GM12864 (cell line): ENCODE results near the gene RAD51AP2.
A peak's percentile ranks its signal among the peaks of the same experiment; 100 is the strongest.
"Not testable (repeated sequence)": the region's sequence is repeated elsewhere in the genome, so short reads cannot be mapped to it uniquely, and the experiment has no call there.

Source experiments
- DNase-seq: peaks from one replicate; pipeline ENCODE4 v3.0.0-alpha.2; 2011; ENCODE audit warnings: low read depth
- H3K4me3 ChIP-seq: 2 replicates; pipeline ENCODE4 v1.5.1; 2011; ENCODE audit warnings: mild to moderate bottlenecking, low read depth, low read length, control low read depth
- TF ChIP-seq, protein P1 (sequence below): IDR thresholded peaks from 2 replicates; pipeline ENCODE4 v1.5.1; 2011; ENCODE audit warnings: low read depth, mild to moderate bottlenecking, moderate library complexity, low read length, control low read depth, inconsistent platforms; ENCODE audit errors: missing control alignments

RAD51AP2 gene

DNA sequence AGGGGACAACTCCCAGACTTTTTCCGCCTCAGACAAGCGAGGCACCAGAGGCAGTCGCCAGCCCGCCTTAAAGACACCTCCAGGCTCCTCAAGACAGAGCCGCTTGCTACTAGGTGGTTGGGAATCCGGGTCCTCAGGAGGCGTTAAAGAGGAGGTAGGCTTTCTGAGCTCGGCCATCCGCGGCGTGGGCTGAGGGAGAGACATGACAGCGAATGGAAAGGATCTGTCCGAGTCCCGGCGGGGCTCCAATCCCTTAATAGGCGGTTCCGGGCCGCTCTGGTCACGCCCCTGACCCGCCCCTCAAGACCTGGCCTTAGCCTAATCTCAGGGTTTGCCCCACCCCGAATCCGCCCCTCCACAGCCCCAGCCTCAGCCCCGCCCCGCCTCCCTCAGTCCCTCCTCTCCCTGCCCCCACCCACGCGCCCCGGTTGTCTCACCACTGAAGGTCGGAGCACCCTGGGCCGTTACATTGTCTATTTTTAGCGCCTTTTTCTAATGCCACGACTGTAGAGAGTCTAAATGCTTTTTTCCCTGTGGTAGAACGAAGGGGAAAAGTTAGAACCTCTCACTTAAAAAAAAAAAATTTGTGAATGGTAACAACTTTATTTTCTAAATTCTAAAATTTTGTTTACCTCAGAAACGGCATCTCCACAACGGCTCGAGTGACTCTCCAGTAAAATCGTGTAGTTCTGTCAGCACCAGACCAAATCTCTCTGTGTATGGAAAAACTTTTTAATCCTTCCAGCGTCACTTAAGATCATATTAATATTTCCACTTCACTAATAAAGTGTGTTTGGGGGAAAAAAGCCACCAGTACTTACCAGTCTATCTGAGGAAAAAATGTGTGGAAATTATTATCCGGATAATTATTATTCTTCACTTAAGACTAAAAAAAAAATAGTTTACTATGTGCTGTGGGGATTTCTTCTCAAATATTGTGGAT lies at the start of gene RAD51AP2:
TSS of gene RAD51AP2 (minus strand) at position 229 of the 943 bp plus-strand sequence. CDS start at position 204, 25 bp downstream.
- TF ChIP-seq, protein P1, sequence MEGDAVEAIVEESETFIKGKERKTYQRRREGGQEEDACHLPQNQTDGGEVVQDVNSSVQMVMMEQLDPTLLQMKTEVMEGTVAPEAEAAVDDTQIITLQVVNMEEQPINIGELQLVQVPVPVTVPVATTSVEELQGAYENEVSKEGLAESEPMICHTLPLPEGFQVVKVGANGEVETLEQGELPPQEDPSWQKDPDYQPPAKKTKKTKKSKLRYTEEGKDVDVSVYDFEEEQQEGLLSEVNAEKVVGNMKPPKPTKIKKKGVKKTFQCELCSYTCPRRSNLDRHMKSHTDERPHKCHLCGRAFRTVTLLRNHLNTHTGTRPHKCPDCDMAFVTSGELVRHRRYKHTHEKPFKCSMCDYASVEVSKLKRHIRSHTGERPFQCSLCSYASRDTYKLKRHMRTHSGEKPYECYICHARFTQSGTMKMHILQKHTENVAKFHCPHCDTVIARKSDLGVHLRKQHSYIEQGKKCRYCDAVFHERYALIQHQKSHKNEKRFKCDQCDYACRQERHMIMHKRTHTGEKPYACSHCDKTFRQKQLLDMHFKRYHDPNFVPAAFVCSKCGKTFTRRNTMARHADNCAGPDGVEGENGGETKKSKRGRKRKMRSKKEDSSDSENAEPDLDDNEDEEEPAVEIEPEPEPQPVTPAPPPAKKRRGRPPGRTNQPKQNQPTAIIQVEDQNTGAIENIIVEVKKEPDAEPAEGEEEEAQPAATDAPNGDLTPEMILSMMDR, result no peak

DNA sequence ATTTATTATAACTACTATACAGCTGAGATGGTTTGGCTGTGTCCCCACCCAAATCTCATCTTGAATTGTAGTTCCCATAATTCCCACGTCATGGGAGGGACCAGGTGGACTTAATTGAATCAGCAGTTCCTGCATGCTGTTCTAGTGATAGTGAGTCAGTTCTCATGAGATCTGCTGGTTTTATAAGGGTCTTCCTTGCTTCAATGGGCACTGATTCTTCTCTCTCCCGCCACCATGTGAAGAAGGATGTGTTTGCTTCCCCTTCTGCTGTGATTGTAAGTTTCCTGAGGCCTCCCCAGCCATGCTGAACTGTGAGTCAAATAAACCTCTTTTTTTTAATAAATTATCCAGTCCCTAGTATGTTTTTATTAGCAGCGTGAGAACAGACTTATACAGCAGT lies 47.5 kb upstream of the RAD51AP2 start:
- H3K4me3 ChIP-seq, DNase-seq: not testable (repeated sequence)

More for the DNA sequence above, at the start of gene RAD51AP2:
- peak within 1 kb of the TSS; percentile 65 for H3K4me3 ChIP-seq
- peak; percentile 56 for DNase-seq

DNA sequence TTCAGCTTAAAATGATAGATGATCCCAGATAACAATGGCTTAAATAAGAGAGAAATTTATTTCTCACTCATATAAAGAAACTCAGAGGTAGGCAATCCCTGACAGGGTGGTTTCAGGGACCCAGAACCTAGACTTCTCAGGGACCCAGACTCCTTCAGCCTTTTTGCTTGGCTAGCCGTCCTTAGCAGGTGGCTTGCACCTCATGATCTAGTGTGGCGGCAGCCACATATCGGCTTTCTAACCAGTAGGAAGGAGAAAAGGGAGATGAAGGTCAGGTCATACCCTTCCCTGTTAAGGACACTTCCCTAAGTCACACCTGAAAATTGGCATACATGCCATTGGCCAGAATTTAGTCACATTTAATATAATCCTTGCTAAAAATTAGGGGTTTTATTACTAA lies 40.6 kb upstream of the RAD51AP2 start:
- H3K4me3 ChIP-seq, result no peak overlapping the region
- no peak for DNase-seq
- TF ChIP-seq, protein P1, result no peak

DNA sequence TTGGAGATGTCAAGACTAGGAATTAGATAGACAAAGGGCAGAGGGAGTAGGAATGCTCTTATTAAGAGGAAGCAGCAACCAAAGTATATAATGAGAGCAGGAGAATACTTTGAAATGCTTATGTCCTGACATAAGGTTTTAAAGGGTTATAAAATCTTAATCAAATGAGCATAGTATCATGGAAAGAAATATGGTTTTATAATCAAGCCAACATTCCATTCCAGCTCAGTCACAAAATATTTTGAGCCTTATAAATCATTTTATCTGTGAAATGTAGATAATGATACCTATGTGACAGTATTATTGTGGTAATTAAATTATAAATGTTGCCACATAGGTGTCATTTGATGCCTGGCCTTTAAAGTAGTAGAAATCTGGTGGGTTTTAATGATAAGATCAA lies 39.8 kb upstream of the RAD51AP2 start:
- TF ChIP-seq, protein P1, result no peak
- H3K4me3 ChIP-seq, result no peak overlapping the region
- no peak for DNase-seq

DNA sequence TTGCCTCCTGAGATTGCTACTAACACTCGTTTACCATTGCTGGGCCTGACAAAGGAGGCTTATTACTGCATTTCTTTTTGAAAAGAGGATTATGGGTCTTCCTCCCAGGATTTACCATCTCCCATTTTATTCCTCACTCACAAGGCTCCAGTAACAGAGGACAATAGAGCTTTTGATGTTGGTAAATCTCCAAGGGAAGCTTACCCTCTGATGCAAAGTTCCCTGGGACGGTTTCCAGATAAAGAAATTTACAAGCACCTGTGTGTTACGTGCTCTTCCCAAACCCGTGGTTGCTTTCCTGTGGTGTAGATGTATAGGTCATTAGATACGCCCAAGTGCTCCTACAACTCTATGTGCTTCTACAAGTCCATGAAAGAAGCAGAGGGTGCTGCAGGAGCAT lies 39.4 kb upstream of the RAD51AP2 start:
- H3K4me3 ChIP-seq, result no peak overlapping the region
- TF ChIP-seq, protein P1, result no peak
- no peak for DNase-seq

DNA sequence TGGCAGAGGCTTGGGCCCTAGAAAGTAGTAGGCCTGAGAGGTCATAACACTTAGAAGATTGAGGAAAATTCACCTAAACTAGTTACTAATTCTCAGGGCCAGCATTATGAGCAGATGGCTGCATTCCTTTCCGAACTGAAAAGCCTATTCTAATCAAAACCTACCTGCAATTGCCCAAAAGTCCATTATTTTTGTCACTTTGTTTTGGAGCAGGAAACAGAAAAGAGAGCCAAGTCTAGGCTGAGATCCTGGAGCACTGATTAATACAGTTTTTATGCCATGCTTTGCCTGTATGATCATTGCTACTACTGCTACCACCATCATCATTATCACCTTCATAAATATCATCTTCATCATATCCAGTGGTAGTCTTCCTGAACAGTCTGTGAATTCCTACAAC lies 36.9 kb upstream of the RAD51AP2 start:
- TF ChIP-seq, protein P1, result no peak
- DNase-seq, result no peak

DNA sequence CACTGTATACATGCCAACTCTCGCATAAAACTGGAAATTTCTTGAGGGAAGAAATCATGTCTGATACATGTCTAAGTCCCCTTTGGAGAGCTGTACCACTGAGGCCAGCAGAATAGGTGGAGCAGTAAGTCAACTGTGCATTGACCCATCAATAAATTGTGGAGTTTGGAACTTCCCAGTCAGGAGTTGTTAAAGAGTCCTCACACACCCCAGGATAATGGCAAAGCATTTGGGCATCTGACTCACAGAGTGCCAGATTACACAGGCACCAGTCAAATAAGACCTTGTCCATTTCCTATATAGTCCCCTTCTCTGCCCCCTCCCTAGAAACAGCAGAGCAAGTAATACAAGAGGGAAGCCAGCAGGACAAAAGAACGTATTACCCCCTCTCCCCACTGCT lies 32.7 kb upstream of the RAD51AP2 start:
- no peak overlapping the region for H3K4me3 ChIP-seq
- TF ChIP-seq, protein P1, result no peak
- no peak for DNase-seq

More for the DNA sequence above, 36.9 kb upstream of the RAD51AP2 start:
- H3K4me3 ChIP-seq, result no peak overlapping the region
